SKM-1 (cell line): ENCODE data around the gene NPR1.
"Not testable (repeated sequence)": the region's sequence is repeated elsewhere in the genome, so short reads cannot be mapped to it uniquely, and the experiment has no call there.

ENCODE experiments used
- DNase-seq: peaks from one replicate; lab custom pipeline; 2025; ENCODE audit not compliant: unreplicated experiment; lab: John Stamatoyannopoulos, UW

Gene NPR1

DNA sequence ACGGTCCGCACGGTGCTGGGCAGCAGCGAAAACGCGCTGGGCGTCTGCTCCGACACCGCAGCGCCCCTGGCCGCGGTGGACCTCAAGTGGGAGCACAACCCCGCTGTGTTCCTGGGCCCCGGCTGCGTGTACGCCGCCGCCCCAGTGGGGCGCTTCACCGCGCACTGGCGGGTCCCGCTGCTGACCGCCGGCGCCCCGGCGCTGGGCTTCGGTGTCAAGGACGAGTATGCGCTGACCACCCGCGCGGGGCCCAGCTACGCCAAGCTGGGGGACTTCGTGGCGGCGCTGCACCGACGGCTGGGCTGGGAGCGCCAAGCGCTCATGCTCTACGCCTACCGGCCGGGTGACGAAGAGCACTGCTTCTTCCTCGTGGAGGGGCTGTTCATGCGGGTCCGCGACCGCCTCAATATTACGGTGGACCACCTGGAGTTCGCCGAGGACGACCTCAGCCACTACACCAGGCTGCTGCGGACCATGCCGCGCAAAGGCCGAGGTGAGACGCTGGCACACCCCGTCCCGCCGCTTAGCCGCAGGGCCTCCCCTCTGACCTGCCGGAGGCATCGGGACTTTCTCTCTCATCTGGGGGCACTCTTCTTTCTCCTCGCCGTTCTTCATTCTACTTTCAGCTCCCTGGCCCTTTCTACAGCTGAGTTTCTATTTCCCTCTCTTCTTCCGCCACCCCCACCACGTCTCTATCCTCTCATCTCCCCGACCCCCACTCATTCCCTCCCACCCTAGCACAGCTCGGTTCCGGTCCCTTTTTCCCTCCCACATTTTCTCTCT, 1.0 kb downstream of the NPR1 start:
- DNase-seq, result no peak

DNA sequence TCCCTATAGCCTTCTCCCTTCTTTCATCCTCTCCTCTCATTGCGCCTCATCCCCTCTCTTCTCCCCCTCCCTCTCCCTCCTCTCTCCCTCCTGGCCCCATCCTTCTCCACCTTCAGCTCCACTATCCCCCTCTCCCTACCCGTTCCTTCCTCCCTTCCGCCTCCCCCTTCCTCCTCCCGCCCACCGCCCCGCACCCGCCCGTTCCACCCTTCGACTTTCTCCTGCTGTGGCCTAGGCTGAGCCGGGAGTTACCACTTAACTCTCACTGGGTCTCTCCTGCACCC, 1.6 kb downstream of the NPR1 start:
- DNase-seq, result no peak

DNA sequence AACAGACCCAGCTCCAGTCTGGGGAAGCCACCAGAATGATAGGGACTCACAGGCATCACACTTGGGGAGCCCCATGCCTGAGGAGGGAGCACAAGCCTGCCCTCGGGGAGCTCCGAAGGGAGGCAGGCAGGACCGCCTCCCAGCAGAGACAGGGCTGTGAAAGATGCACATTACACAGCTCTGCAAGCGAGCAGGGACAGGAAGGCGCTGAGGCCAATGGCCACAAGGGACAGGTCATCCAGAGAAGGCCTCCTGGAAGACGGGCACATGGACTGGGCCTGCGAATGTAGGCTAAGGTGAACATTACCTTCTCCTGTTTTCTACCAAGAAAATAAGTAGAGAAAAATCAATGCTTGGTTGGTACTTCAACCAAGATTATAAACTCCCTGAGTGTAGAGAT, 4.2 kb downstream of the NPR1 start:
- DNase-seq, result no peak

DNA sequence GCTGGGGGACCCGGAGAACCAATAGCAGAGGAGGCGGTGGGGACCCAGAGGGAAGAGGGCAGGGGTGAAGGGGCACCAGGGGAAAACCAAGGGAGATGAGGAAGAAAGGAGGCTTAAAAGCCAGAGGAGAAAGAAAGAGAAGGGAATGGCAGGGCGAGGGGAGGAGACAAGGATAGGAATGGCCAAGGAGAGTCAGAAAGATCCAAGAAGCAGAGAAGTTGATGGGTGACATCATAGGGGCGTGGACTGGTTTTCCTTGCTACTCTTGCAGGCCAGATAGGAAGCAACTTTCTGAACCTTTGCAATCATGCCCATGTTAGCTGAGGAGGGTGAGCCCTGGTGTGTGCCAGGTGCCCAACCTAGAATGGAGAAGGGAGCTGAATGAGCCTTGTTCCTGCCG, 5.4 kb downstream of the NPR1 start:
- no peak for DNase-seq

DNA sequence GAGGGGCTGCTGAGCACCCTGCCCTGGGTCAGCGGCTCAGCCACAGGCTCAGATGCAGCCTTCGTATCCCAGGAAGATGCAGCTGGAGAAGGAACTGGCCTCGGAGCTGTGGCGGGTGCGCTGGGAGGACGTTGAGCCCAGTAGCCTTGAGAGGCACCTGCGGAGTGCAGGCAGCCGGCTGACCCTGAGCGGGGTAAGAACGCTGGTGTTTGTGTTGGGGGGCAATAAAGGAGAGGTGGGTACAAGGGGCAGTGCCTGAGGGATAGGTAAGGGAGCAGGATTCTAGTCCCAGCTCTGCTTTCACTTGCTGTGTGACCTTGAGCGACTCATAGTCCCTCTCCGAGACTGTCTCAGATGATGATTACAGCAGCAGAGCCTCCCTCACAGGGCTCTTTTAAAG, 6.4 kb downstream of the NPR1 start:
- no peak for DNase-seq

DNA sequence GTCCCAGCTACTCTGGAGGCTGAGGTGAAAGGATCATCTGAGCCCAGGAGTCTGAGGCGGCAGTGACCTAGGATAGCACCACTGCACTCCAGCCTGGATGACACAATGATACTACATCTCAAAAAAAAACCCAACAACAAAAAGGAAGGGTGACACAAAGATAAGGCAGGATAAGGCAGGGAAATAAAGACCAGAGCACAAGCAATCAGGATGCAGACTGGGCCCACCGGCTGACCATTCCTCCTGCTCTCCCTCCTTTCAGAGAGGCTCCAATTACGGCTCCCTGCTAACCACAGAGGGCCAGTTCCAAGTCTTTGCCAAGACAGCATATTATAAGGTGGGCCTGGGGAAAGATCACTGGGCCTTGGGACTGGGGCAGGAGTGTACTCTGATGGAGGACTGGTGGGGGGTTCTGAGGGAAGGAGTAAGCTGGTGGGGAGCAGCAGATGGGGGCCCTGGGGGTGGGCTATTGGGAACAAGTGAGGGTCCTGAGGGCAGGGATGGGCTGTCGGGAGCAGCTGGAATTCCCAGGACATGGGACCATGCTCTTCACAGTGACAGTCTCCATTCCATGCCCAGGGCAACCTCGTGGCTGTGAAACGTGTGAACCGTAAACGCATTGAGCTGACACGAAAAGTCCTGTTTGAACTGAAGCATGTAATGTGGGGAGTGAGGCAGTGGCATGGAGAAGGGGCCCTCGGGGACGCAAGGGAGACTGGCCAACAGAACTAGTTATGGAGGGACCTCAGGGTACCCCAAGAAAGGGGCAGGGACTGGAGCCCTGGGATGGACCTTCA, 7.3 kb downstream of the NPR1 start:
- DNase-seq, result no peak

DNA sequence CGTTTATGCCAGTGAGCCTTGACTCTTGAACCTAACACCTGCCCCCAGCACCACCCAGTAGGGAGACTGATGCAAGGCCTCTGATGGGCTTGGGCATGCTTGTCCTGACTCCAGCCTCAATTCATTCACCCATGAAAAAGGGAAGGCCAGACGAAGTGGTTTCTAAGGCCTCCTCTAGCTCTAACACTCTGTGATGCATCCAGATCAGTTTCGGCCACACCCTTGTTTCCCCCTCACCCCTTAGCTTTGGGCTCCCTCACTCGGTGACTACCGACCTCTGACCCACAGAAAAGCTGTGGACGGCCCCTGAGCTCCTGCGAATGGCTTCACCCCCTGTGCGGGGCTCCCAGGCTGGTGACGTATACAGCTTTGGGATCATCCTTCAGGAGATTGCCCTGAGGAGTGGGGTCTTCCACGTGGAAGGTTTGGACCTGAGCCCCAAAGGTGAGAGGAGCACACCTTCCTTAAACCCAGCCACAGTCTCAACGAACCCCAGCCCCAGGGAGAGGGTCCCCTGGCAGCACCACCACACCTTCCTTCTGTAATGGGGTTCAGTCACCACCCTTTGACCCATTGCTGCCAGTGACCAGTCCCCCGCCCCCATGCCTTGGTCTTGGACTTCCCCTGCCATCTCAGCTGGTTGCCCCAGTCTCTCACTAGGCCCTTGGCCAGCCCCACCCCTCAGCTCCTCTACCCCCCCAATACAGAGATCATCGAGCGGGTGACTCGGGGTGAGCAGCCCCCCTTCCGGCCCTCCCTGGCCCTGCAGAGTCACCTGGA, 9.0 kb downstream of the NPR1 start:
- DNase-seq, result no peak

DNA sequence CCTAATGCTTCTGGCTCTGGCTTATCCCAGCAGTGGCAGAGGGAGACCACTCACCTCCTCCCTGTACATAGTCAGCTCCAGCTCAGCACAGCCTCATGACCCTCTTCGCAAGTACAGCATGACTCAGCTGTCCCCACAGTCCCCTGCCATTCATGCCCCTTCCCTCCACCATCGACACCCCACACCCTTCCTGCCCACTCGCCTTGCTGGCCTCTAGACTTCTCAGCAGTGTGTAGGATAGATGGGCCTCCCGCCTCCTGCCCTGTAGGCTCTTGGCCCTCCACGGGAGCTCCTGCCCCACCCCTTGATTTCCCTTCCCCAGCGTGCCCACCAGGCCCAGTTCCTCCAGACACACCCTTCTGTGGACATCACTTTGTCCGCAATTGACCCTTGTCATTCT, 9.8 kb downstream of the NPR1 start:
- DNase-seq, result no peak

DNA sequence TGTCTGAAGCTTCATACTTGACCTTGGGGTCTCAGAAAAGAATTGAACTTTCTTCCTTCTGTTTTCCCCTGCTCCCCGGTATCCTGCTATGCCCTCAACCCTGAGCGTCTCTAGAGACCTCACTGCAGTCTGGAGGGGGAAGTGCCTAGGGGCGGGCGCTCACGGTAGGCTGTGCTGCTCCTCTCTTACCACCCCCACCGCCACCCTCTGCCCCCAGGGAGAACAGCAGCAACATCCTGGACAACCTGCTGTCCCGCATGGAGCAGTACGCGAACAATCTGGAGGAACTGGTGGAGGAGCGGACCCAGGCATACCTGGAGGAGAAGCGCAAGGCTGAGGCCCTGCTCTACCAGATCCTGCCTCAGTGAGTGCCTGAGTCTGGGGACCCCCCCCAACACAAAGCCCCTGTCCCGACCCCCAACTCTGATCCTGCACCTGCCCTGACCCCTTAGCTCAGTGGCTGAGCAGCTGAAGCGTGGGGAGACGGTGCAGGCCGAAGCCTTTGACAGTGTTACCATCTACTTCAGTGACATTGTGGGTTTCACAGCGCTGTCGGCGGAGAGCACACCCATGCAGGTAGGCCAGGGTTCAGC, 10.3 kb downstream of the NPR1 start:
- DNase-seq, result no peak

DNA sequence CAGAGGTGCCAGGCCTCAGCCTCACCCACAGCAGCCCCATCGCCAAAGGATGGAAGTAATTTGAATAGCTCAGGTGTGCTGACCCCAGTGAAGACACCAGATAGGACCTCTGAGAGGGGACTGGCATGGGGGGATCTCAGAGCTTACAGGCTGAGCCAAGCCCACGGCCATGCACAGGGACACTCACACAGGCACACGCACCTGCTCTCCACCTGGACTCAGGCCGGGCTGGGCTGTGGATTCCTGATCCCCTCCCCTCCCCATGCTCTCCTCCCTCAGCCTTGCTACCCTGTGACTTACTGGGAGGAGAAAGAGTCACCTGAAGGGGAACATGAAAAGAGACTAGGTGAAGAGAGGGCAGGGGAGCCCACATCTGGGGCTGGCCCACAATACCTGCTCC, 15.0 kb downstream of the NPR1 start:
- DNase-seq, result no peak

DNA sequence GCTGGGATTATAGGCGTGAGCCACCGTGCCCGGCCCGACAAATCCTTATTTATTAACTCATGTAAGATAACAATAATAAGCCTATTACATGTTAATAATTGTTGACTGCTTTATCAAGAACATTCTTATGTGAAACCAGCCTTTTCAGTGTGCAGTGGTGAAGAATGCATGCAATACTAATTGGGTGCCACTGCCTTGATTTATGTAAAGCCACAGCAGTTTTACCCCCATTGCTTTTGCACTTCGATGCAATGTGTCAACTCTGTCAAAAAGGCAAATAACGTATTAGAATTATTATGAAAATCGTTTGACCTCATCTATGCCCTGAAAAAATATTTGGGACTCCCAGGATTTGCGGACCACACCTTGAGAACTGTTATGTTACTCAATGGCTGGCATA, 18.3 kb downstream of the NPR1 start:
- DNase-seq, result no peak

DNA sequence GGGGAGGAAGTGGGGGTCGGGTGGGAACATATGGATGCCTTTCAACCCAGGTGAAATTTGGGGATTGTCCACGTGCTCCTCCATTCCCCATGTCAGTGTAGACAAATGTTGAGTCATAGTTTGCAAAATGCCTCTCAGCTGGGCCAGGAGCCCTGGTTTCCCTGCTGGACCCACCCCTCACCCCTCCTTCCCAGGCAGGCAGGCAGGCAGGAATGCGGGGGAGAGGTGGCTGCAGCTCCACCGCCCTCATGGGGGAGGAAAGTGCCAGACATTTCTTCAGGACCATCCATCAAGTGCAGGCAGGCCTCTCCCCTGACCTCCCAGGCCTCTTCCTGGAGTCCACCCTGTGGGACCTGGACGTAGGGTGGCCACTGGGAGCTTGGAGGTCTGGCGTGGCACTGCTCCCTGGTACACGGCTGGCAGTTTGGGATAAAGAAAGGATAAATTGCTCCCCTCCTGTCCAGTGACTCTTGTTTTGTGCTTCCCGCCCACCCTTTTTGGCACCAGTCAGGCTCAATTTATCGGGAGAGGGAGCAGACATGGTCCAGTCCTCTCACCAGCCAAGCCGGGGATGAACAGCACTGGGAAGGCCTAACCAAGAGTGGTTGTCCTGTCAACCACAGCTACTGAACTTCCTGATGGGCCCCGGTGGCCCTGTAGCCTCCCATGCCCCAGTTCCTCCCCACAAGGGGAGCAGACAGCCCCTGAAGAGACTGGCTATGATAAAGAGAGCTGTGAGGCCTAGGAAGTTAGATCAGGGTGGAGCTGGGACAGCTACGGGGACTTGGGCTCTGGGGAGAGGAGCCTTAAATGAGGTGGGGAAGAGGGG, 18.9 kb downstream of the NPR1 start:
- no peak for DNase-seq

DNA sequence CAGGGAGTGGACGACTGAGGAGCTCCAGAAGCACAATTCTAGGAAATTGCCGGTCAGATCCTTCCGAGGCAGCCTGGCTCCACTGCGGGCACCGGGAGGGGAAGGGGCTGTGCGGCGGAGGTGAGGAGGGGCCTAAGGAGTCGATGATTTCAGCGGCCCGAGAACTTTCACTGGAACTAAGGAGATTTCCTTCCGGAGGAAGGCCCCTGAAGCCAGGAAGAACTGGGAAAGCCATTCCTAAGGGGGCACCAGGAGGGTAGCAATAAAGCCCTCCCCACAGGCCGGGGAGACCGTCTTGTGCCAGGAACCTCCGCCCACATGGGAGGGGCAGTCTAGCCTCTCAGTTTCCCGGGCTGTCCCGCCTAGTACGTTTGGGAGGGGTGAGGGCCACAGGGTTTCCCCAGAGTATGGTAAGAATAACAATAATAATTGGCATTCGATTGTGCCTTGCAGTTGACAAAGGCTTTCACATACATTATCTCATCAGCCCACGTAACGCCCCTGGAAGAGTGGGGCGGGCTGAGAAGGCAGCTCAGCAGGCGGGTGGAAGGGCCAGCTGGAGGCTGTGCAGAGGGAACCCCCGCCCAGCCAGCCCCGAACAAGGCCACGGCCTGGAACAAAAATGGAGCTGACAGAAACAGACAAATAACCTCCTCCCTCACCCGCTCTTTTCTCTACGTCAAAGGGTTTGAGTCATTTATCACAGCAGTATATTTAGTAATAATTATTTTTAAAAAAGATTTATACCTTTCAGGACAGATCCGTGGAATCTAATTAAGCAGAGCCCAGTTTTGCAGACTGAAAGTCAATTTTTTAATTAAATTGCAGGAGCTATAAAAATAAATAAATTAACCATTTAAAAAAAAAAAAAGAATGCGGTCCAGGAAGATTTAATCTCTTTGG, 19.8 kb downstream of the NPR1 start:
- no peak for DNase-seq

DNA sequence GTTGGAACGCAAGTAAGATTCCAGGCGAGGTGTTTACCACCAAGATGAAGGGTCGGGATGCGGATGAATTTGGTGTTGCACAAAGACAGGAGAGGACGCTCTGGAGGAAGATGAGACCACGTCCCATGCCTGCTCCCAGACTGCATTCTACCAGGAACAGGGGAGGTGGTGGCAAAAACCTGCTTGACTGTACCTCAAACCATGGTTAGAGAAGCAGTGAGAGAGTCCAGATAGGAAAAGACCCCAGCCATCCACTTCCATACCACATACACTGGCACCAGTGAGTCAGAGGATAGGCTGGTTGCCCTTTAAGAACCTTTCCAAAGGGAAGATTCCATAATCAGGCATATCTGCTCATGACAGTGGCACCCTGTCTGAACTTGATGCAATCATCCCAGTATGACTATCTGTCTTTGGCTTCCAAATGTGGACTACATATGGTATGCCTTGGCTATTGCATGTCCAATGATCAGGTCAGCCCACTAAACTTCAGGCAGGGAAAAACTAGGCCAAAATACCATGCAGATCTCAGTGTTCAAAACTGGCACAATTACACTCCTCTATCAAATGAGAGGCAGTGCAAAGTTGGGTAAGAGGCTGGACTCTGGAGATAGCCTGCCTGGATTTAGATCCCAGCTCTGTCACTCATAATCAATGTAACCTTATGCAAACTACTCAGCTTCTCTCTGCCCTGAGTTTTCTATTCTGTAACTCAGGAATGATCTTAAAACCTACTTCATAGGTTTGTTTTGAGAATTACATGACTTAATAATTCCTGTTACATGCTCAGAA, 20.6 kb downstream of the NPR1 start:
- no peak for DNase-seq

DNA sequence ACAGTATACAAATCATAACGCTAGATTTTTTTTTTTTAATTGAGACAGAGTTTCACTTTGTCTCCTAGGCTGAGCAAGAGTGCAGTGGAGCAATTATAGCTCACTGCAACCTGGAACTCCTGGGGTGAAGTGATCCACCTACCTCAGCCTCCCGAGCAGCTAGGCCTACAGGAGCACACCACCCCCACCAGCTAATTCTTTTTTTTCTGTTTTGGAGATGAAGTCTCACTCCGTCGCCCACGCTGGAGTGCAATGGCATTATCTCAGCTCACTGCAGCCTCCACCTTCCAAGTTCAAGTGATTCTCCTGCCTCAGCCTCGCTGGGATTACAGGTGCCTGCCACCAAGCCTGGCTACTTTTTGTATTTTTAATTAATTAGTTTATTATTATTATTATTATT, 21.3 kb downstream of the NPR1 start:
- no peak for DNase-seq

DNA sequence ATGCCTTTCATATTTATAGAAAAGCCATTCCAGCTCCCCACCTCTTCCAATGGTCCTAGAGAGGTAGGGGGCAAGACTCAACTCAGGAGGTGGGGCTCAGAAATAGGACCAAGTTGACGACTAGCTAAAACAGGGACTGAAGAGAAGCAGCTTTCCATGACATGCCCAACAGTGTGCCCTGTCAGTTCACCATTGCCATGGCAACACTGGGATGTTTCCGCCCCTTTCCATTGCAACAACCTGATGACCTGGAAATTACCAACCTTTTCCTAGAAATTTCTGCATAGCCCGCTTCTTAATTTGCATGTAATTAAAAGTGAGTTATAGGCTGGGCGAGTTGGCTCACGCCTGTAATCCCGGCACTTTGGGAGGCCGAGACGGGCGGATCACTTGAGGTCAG, 27.0 kb downstream of the NPR1 start:
- DNase-seq, result no peak

DNA sequence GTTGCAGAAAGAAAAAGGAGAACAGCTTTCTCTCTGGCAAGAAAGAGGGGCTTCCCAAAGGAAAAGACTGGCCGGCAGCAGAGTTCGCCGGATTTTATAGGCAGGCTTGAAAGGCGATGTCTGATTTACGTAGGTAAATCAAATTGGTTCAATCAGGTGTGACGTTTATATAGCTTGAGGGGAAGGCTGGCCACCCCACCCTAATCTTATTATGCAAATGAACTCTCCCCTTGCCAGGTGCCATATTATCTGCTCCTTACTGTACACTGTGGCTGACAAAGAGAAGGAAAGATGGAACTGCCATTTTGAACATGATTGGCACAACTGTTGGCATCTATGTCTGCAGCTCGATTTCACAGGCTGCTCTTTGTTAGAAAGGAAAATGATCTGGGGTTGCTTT, 32.5 kb downstream of the NPR1 start:
- no peak for DNase-seq

DNA sequence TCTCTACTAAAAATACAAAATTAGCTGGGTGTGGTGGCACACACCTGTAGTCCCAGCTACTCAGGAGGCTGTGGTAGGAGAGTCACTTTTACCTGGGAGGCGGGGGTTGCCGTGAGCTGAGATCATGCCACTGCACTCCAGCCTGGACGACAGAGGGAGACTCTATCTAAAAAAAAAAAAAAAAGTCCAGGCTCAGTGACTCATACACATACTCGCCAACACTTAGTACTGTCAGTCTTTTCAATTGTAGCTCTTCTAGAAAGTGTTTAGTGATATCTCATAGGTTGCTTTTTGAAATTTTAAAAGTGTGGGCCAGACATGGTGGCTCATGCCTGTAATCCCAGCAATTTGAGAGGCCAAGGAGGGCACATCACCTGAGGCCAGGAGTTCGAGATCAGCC, 37.7 kb downstream of the NPR1 start:
- not testable (repeated sequence) for DNase-seq

DNA sequence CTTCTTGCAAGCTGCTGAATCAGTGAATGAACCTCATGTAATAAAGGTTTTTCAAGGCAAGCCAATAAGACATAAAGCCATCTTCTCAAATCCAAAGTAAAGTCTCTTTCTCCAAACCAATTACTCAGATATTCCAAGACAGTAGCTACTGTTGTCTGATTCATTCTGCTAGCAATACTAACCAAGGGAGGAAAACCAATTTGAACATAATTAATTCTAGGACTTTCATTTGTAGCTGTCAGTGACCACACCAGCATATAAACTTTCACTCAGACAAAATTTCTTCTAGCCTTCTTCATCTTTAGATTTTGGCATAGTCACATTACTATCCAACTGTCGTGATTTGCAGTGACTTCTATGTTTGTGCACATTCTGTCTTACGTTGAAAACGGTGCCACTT, 38.8 kb downstream of the NPR1 start:
- DNase-seq, result no peak
